Measurements from ENCODE around the gene PCDHA11. TPM values are rescaled to one million over a fixed set of nuclear protein-coding genes. Genes with fewer than 3 reads are reported as not detected.
"Not testable (repeated sequence)": the region's sequence is repeated elsewhere in the genome, so short reads cannot be mapped to it uniquely, and the experiment has no call there.

The PCDHA11 gene
- total RNA-seq, 6 experiments from 2014 or later, result 0.07 to 0.14 (median 0.11) TPM; not detected in 2

DNA sequence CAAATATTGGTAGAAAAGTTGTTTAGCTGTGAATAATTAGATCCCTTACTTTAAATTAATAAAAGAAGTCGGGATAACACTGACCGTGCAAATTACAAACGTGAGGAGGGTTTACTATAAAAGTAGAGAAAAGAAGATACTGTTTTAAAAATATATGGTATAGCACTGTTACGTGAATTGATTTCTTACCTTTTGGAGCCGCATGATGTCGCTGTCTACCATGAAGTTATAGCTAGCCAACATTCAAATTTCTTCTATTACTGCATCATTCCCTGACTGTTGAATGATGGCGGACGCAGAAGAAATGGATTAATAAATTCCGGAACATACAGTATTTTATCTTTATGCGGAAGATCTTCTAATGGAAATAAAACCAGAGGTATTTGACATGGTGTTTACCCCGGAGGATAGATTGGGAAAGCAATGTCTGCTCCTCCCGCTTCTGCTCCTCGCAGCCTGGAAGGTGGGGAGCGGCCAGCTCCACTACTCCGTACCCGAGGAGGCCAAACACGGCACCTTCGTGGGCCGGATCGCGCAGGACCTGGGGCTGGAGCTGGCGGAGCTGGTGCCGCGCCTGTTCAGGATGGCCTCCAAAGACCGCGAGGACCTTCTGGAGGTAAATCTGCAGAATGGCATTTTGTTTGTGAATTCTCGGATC is 40.9 kb upstream of the PCDHA11 start, which contains the start of gene PCDHA6:
Gene PCDHA6, plus strand, starts transcription at position 257 of the 658 bp plus-strand sequence. Its CDS starts 132 bp downstream, at position 389.
- DNase-seq, result no peak
- no peak within 1 kb of the TSS for H3K27ac Mint-ChIP-seq
- no peaks in the 10 kb centered on the region for H3K27me3 Mint-ChIP-seq (ENCODE audit: insufficient read depth)
- H3K4me1 Mint-ChIP-seq (ENCODE audit: low read depth), result no peaks in the 10 kb centered on the region
- peaks cover 9% of the 10 kb centered on the region; the same call in 1 of the 2 replicates for H3K36me3 Mint-ChIP-seq (ENCODE audit: low read depth)
- TF ChIP-seq, protein P1, sequence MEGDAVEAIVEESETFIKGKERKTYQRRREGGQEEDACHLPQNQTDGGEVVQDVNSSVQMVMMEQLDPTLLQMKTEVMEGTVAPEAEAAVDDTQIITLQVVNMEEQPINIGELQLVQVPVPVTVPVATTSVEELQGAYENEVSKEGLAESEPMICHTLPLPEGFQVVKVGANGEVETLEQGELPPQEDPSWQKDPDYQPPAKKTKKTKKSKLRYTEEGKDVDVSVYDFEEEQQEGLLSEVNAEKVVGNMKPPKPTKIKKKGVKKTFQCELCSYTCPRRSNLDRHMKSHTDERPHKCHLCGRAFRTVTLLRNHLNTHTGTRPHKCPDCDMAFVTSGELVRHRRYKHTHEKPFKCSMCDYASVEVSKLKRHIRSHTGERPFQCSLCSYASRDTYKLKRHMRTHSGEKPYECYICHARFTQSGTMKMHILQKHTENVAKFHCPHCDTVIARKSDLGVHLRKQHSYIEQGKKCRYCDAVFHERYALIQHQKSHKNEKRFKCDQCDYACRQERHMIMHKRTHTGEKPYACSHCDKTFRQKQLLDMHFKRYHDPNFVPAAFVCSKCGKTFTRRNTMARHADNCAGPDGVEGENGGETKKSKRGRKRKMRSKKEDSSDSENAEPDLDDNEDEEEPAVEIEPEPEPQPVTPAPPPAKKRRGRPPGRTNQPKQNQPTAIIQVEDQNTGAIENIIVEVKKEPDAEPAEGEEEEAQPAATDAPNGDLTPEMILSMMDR (IDR thresholded peaks at IDR 0.05), result no peak
- H3K9me3 Mint-ChIP-seq, result peaks cover 16% of the 10 kb centered on the region
- H3K4me3 Mint-ChIP-seq, result no peak within 1 kb of the TSS

DNA sequence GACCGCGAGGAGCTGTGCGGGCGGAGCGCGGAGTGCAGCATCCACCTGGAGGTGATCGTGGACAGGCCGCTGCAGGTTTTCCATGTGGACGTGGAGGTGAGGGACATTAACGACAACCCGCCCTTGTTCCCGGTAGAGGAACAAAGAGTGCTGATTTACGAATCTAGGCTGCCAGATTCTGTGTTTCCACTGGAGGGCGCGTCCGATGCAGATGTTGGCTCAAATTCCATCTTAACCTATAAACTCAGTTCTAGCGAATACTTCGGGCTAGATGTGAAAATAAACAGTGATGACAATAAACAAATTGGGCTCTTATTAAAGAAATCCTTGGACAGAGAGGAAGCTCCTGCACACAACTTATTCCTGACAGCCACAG is 40.4 kb upstream of the PCDHA11 start:
- no peak for DNase-seq
- H3K27ac Mint-ChIP-seq, result no peak overlapping the region
- peaks cover 14% of the 10 kb centered on the region for H3K9me3 Mint-ChIP-seq
- H3K4me3 Mint-ChIP-seq, result no peak overlapping the region
- TF ChIP-seq, protein P1 (IDR thresholded peaks at IDR 0.05), result no peak
- H3K4me1 Mint-ChIP-seq (ENCODE audit: low read depth), result no peaks in the 10 kb centered on the region
- H3K27me3 Mint-ChIP-seq (ENCODE audit: insufficient read depth), result no peaks in the 10 kb centered on the region
- peaks cover 9% of the 10 kb centered on the region; the same call in 1 of the 2 replicates for H3K36me3 Mint-ChIP-seq (ENCODE audit: low read depth)

DNA sequence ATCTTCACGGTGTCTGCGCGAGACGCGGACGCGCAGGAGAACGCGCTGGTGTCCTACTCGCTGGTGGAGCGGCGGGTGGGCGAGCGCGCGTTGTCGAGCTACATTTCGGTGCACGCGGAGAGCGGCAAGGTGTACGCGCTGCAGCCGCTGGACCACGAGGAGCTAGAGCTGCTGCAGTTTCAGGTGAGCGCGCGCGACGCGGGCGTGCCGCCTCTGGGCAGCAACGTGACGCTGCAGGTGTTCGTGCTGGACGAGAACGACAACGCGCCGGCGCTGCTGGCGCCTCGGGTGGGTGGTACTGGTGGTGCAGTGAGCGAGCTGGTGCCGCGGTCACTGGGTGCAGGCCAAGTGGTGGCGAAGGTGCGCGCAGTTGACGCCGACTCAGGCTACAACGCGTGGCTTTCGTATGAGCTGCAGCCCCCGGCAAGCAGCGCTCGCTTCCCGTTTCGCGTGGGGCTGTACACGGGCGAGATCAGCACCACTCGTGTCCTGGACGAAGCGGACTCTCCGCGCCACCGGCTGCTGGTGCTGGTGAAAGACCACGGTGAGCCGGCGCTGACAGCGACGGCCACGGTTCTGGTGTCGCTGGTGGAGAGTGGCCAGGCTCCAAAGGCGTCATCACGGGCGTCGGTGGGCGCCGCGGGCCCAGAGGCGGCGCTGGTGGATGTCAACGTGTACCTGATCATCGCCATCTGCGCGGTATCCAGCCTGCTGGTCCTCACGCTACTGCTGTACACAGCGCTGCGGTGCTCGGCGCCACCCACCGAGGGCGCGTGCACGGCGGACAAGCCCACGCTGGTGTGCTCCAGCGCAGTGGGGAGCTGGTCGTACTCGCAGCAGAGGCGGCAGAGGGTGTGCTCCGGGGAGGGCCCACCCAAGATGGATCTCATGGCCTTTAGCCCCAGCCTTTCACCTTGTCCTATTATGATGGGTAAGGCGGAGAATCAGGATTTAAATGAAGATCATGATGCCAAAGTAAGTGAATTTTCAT is 39.0 kb upstream of the PCDHA11 start:
- not testable (repeated sequence) for DNase-seq; H3K27me3 Mint-ChIP-seq (ENCODE audit: insufficient read depth); H3K4me1 Mint-ChIP-seq (ENCODE audit: low read depth); H3K27ac Mint-ChIP-seq; H3K4me3 Mint-ChIP-seq
- Mint-ChIP-seq H3K9me3 (peaks cover 14% of the 10 kb centered on the region), H3K36me3 (ENCODE audit: low read depth) (peaks cover 15% of the 10 kb centered on the region)

DNA sequence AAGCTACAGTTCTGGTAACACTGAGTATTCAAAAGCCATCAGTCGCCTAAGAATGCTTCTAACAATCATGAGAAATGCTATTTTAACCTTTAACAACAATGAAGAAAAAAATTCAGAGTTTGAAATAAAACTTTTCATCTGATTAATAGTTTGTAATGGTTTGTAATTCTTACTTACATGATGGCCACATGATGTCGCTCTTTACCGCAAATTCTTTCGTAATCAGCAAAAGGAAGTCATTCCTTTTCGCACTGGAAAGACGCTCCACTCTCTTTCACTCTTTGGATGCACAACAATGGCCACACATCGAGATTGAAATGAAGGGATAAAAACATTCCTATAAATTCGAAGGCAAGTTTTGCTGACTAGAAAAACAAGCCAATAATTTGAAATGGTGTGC is 34.8 kb upstream of the PCDHA11 start, which contains the start of gene PCDHA7:
Gene PCDHA7, plus strand, starts transcription at position 277 of the 400 bp plus-strand sequence. Its CDS starts 115 bp downstream, at position 392.
- no peaks in the 10 kb centered on the region; the same call in 1 of the 2 replicates for H3K27me3 Mint-ChIP-seq (ENCODE audit: insufficient read depth)
- peaks cover 8% of the 10 kb centered on the region; the same call in 1 of the 2 replicates for H3K36me3 Mint-ChIP-seq (ENCODE audit: low read depth)
- H3K4me3 Mint-ChIP-seq, result peak within 1 kb of the TSS; percentile 75
- no peaks in the 10 kb centered on the region for H3K4me1 Mint-ChIP-seq (ENCODE audit: low read depth)
- 0 out of 2 replicates have a peak, but pooled peaks cover under 1% of the 10 kb centered on the region for H3K9me3 Mint-ChIP-seq
- TF ChIP-seq, protein P1 (IDR thresholded peaks at IDR 0.05), result peak; percentile 35; the same call in 1 of the 2 replicates
- DNase-seq, result peak; percentile 3
- no peak within 1 kb of the TSS for H3K27ac Mint-ChIP-seq

DNA sequence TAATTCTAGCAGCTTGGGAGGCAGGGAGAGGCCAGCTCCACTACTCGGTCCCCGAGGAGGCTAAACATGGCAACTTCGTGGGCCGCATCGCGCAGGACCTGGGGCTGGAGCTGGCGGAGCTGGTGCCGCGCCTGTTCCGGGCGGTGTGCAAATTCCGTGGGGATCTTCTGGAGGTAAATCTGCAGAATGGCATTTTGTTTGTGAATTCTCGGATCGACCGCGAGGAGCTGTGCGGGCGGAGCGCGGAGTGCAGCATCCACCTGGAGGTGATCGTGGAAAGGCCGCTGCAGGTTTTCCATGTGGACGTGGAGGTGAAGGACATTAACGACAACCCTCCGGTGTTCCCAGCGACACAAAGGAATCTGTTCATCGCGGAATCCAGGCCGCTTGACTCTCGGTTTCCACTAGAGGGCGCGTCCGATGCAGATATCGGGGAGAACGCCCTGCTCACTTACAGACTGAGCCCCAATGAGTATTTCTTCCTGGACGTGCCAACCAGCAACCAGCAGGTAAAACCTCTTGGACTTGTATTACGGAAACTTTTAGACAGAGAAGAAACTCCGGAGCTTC is 34.2 kb upstream of the PCDHA11 start:
- H3K27ac Mint-ChIP-seq, result not testable (repeated sequence)
- peak overlapping the region; percentile 75 for H3K4me3 Mint-ChIP-seq

More for the DNA sequence above, 34.2 kb upstream of the PCDHA11 start:
- H3K4me1 Mint-ChIP-seq (ENCODE audit: low read depth); H3K27me3 Mint-ChIP-seq (ENCODE audit: insufficient read depth); H3K9me3 Mint-ChIP-seq; DNase-seq; H3K36me3 Mint-ChIP-seq (ENCODE audit: low read depth): not testable (repeated sequence)

Data from HFFc6 (cell line).